ENCODE measurements around the gene CNNM3. TPM values are rescaled to one million over a fixed set of nuclear protein-coding genes. Genes with fewer than 3 reads are reported as not detected.

CNNM3 gene
- total RNA-seq, 1 donor from 2014 or later, result 5.6 TPM

- DNase-seq (ENCODE audit: low read depth) (no peak), FAIRE-seq (no peak)
- H3K36me3 Mint-ChIP-seq (ENCODE audit: low read depth, unreplicated experiment), result no peaks in the 10 kb centered on the region
- no peaks in the 10 kb centered on the region for H3K79me2 ChIP-seq (ENCODE audit: insufficient read depth, low read length)
- H3K27ac ChIP-seq (ENCODE audit: low read depth, low read length), result no peak overlapping the region
- no peaks in the 10 kb centered on the region for H3K36me3 ChIP-seq (ENCODE audit: insufficient read depth, low read length)
- H3K27me3 ChIP-seq (ENCODE audit: insufficient read depth, low read length), result no peaks in the 10 kb centered on the region
- peaks cover 22% of the 10 kb centered on the region for H3K4me1 Mint-ChIP-seq (ENCODE audit: low read depth, unreplicated experiment)
- peaks cover 7% of the 10 kb centered on the region for H3K27me3 Mint-ChIP-seq (ENCODE audit: low read depth, unreplicated experiment)
- no peak overlapping the region for H2AFZ ChIP-seq (ENCODE audit: low read depth, low read length)
- peak overlapping the region; percentile 40 for H3K4me3 Mint-ChIP-seq (ENCODE audit: unreplicated experiment)
- H3K4me1 ChIP-seq (ENCODE audit: insufficient read depth, low read length), result peaks cover 6% of the 10 kb centered on the region
- TF ChIP-seq EZH2 (IDR thresholded peaks at IDR 0.05; ENCODE audit: insufficient read depth, low read length) (no peak), CTCF (IDR thresholded peaks at IDR 0.05; ENCODE audit: insufficient read depth, low read depth, low read length) (no peak)
- H3K4me3 ChIP-seq (ENCODE audit: insufficient read depth, low read depth, low read length), result no peak overlapping the region
- no peak overlapping the region for H3K9ac ChIP-seq (ENCODE audit: low read length)
- H4K20me1 ChIP-seq (ENCODE audit: insufficient read depth, low read length), result no peaks in the 10 kb centered on the region
- no peak overlapping the region for H3K4me2 ChIP-seq (ENCODE audit: low read length)
- no peak overlapping the region for H3K27ac Mint-ChIP-seq (ENCODE audit: unreplicated experiment)
- no peaks in the 10 kb centered on the region for H3K9me3 Mint-ChIP-seq (ENCODE audit: unreplicated experiment)
- H3K9me3 ChIP-seq (ENCODE audit: insufficient read depth, low read depth, low read length), result no peaks in the 10 kb centered on the region
These were observed 59.6 kb downstream of the CNNM3 start for GRCh38 chr2:96875498-96876268.

GRCh38 chr2:96876269-96877041, 60.4 kb downstream of the CNNM3 start:
- no peaks in the 10 kb centered on the region for H4K20me1 ChIP-seq (ENCODE audit: insufficient read depth, low read length)
- Mint-ChIP-seq H3K4me1 (ENCODE audit: low read depth, unreplicated experiment) (peaks cover 26% of the 10 kb centered on the region), H3K4me3 (ENCODE audit: unreplicated experiment) (no peak overlapping the region), H3K36me3 (ENCODE audit: low read depth, unreplicated experiment) (no peaks in the 10 kb centered on the region), H3K27ac (ENCODE audit: unreplicated experiment) (no peak overlapping the region), H3K9me3 (ENCODE audit: unreplicated experiment) (no peaks in the 10 kb centered on the region), H3K27me3 (ENCODE audit: low read depth, unreplicated experiment) (peaks cover 7% of the 10 kb centered on the region)
- H3K79me2 ChIP-seq (ENCODE audit: insufficient read depth, low read length), result no peaks in the 10 kb centered on the region
- no peak overlapping the region for H3K4me2 ChIP-seq (ENCODE audit: low read length)
- H3K9me3 ChIP-seq (ENCODE audit: insufficient read depth, low read depth, low read length), result no peaks in the 10 kb centered on the region
- H3K9ac ChIP-seq (ENCODE audit: low read length), result no peak overlapping the region
- no peak for DNase-seq (ENCODE audit: low read depth)
- H3K27me3 ChIP-seq (ENCODE audit: insufficient read depth, low read length), result no peaks in the 10 kb centered on the region
- TF ChIP-seq CTCF (IDR thresholded peaks at IDR 0.05; ENCODE audit: insufficient read depth, low read depth, low read length) (no peak), EZH2 (IDR thresholded peaks at IDR 0.05; ENCODE audit: insufficient read depth, low read length) (no peak)
- H3K27ac ChIP-seq (ENCODE audit: low read depth, low read length), result no peak overlapping the region
- H2AFZ ChIP-seq (ENCODE audit: low read depth, low read length), result no peak overlapping the region
- no peak overlapping the region for H3K4me3 ChIP-seq (ENCODE audit: insufficient read depth, low read depth, low read length)
- no peaks in the 10 kb centered on the region for H3K36me3 ChIP-seq (ENCODE audit: insufficient read depth, low read length)
- H3K4me1 ChIP-seq (ENCODE audit: insufficient read depth, low read length), result peaks cover 5% of the 10 kb centered on the region
- no peak for FAIRE-seq

Measured in astrocyte (in vitro differentiated cells and primary cell).